RWPE2 (cell line): ENCODE data around the gene RASA1.

Experiments used
- ATAC-seq: fragments of 200-7000 bp; cut with Tn5 transposase; 3 replicates; pipeline ENCODE4 v1.9.1; 2021; ENCODE audit warnings: low read depth
- DNase-seq: peaks from one replicate; pipeline ENCODE4 v3.0.0-alpha.2; 2020; ENCODE audit warnings: low spot score
- H3K27ac ChIP-seq: fragments of 450-650 bp; 2 replicates; pipeline ENCODE4 v1.5.1; 2017; ENCODE audit warnings: mild to moderate bottlenecking; ENCODE audit not compliant: poor library complexity, severe bottlenecking
- H3K27me3 ChIP-seq: fragments of 250-450 bp; sonication (Bioruptor Pico); 2 replicates; pipeline ENCODE4 v1.5.1; 2021; ENCODE audit warnings: mild to moderate bottlenecking, moderate library complexity; ENCODE audit not compliant: insufficient read depth, poor library complexity, severe bottlenecking
- H3K36me3 ChIP-seq: fragments of 250-450 bp; sonication (Bioruptor Pico); 2 replicates; pipeline ENCODE4 v1.5.1; 2020; ENCODE audit warnings: low read depth, mild to moderate bottlenecking, moderate library complexity
- H3K4me1 ChIP-seq: fragments of 250-450 bp; sonication (Bioruptor Pico); 2 replicates; pipeline ENCODE4 v1.5.1; 2021; ENCODE audit warnings: mild to moderate bottlenecking, moderate library complexity; ENCODE audit not compliant: insufficient read depth, poor library complexity, severe bottlenecking
- H3K4me3 ChIP-seq: fragments of 250-450 bp; sonication (Bioruptor Pico); 2 replicates; pipeline ENCODE4 v1.5.1; 2021; ENCODE audit warnings: mild to moderate bottlenecking, moderate library complexity; ENCODE audit not compliant: severe bottlenecking
- H3K9me3 ChIP-seq: fragments of 250-450 bp; sonication (Bioruptor Pico); 2 replicates; pipeline ENCODE4 v1.5.1; 2021; ENCODE audit warnings: mild to moderate bottlenecking, moderate library complexity; ENCODE audit not compliant: severe bottlenecking
- CTCF ChIP-seq: fragments of 450-650 bp; IDR thresholded peaks from one replicate; pipeline ENCODE4 v1.5.1; 2017; ENCODE audit warnings: mild to moderate bottlenecking, moderate library complexity; ENCODE audit not compliant: poor library complexity, severe bottlenecking

The RASA1 gene

GRCh38 chr5:87438231-87438630, 170.5 kb downstream of the RASA1 start:
- H3K4me1 ChIP-seq = no peaks in the 10 kb centered on the region
- no peaks in the 10 kb centered on the region for H3K36me3 ChIP-seq
- TF ChIP-seq CTCF = no peak
- H3K27me3 ChIP-seq = no peaks in the 10 kb centered on the region
- no peak overlapping the region for H3K4me3 ChIP-seq
- ATAC-seq = no peak
- H3K27ac ChIP-seq = no peak overlapping the region
- H3K9me3 ChIP-seq = no peaks in the 10 kb centered on the region
- no peak for DNase-seq
